PC-3 (cell line): ENCODE measurements around the gene BIRC5. TPM values are rescaled to one million over a fixed set of nuclear protein-coding genes. Genes with fewer than 3 reads are reported as not detected.

ENCODE experiments used
- ATAC-seq: fragments of 200-7000 bp; cut with Tn5 transposase; 2 replicates; pipeline ENCODE4 v1.9.1; 2020; ENCODE audit warnings: mild to moderate bottlenecking, moderate library complexity
- BruUV-seq: library from RNA; stranded (reverse); fragments of 400-500 nt; replicated peaks from 2 replicates; lab custom pipeline; 2021; lab: Mats Ljungman, UMichigan
- CTCF ChIA-PET: fragments of 300-600 bp; sonication (Branson Sonifier 250); formaldehyde crosslinking; loops from one replicate; lab custom pipeline; 2022; ENCODE audit warnings: antibody characterized with exemption; lab: Charles Lee
- POLR2A ChIA-PET: fragments of 300-600 bp; sonication (Branson Sonifier 250); formaldehyde crosslinking; loops from one replicate; lab custom pipeline; 2022; ENCODE audit warnings: antibody characterized with exemption; ENCODE audit not compliant: unreplicated experiment; lab: Charles Lee
- DNase-seq: peaks from one replicate; pipeline ENCODE4 v3.0.0-alpha.2; 2015
- H2AFZ ChIP-seq: fragments of 300-600 bp; sonication (generic); 2 replicates; pipeline ENCODE4 v1.6.0; 2016; ENCODE audit warnings: antibody characterized with exemption, low read length
- H3F3A ChIP-seq: fragments of 300-600 bp; sonication (generic); one replicate; pipeline ENCODE4 v1.6.0; 2017; ENCODE audit warnings: antibody characterized with exemption, low read length, control low read depth, mild to moderate bottlenecking; ENCODE audit not compliant: unreplicated experiment
- H3K27ac ChIP-seq: fragments of 300-600 bp; sonication (generic); 2 replicates; pipeline ENCODE4 v1.5.1; 2016; ENCODE audit warnings: mild to moderate bottlenecking, low read length
- H3K27me3 ChIP-seq: fragments of 300-600 bp; sonication (generic); 2 replicates; pipeline ENCODE4 v1.6.1; 2016; ENCODE audit warnings: low read length, mixed read lengths
- H3K36me3 ChIP-seq: fragments of 300-600 bp; sonication (generic); 2 replicates; pipeline ENCODE4 v1.6.1; 2016; ENCODE audit warnings: low read depth, mixed run types, low read length, mixed read lengths
- H3K4me1 ChIP-seq: fragments of 300-600 bp; sonication (generic); 2 replicates; pipeline ENCODE4 v1.5.1; 2016; ENCODE audit warnings: low read length; ENCODE audit not compliant: insufficient read depth
- H3K4me2 ChIP-seq: fragments of 300-600 bp; sonication (generic); 2 replicates; pipeline ENCODE4 v1.6.0; 2016; ENCODE audit warnings: low read length
- H3K4me3 ChIP-seq: fragments of 300-600 bp; sonication (generic); 2 replicates; pipeline ENCODE4 v1.5.1; 2016; ENCODE audit warnings: mild to moderate bottlenecking, low read length, mixed read lengths
- H3K79me2 ChIP-seq: fragments of 300-600 bp; sonication (generic); 2 replicates; pipeline ENCODE4 v1.6.1; 2017; ENCODE audit warnings: low read length, mixed read lengths
- H3K9ac ChIP-seq: fragments of 300-600 bp; sonication (generic); 2 replicates; pipeline ENCODE4 v1.6.0; 2016; ENCODE audit warnings: mild to moderate bottlenecking, low read length
- H3K9me2 ChIP-seq: fragments of 300-600 bp; sonication (generic); replicated peaks from 2 replicates; pipeline ENCODE4 v1.6.1; 2016; ENCODE audit warnings: mixed run types, low read length, mixed read lengths
- H3K9me3 ChIP-seq: fragments of 300-600 bp; sonication (generic); 2 replicates; pipeline ENCODE4 v1.6.1; 2016; ENCODE audit warnings: low read length, mixed read lengths
- H4K20me1 ChIP-seq: fragments of 300-600 bp; sonication (generic); 2 replicates; pipeline ENCODE4 v1.6.1; 2016; ENCODE audit warnings: low read length, mixed read lengths
- CTCF ChIP-seq: fragments of 300-600 bp; sonication (generic); conservative IDR thresholded peaks from 2 replicates; pipeline ENCODE4 v1.5.1; 2017; ENCODE audit warnings: antibody characterized with exemption, low read depth, mild to moderate bottlenecking, low read length
- EZH2 ChIP-seq: fragments of 300-600 bp; sonication (generic); IDR thresholded peaks from one replicate; pipeline ENCODE4 v1.6.1; 2017; ENCODE audit warnings: antibody characterized with exemption, mild to moderate bottlenecking, low read length; ENCODE audit not compliant: unreplicated experiment
- EZH2phosphoT487 ChIP-seq: fragments of 300-600 bp; sonication (generic); IDR thresholded peaks from 2 replicates; pipeline ENCODE4 v1.6.1; 2018; ENCODE audit warnings: mild to moderate bottlenecking, antibody characterized with exemption, low read length, borderline replicate concordance
- intact Hi-C: fragments of 100-400 bp; cut with micrococcal nuclease; formaldehyde crosslinking; loops from 2 replicates; pipeline ENCODE4 v1.9.0; 2023
- total RNA-seq: library from RNA; depleted of rRNA; stranded (reverse); fragments of >200 nt; gene quantifications from 2 replicates; pipeline ENCODE4 v1.2.3, GENCODE V29; 2014

The BIRC5 gene
- total RNA-seq, 1 experiment from 2014 or later = 304 TPM

DNA sequence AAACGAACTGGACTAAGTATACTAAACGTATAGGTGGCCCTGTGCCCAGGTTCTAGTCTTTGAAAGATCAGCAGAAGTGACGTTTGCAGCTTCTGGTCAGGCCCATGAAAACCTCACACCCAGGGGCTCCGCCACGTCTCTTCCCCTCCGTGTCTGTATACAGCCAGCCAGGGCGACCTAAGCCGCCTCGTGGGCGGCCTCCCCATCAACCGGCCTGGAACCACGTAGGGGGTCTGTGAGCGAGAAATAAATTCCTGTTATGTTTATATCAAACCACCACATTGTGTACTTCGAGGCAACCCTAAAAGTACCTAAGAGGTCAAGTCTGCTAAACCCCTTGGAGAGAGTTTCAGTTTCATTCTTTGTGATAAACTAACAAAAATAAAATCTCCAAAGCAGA lies 34.0 kb upstream of the BIRC5 start:
- DNase-seq (no peak), ATAC-seq (no peak)
- BruUV-seq = no TSS peak
- Histone ChIP-seq H3K27ac (no peak overlapping the region), H3K79me2 (peaks cover 31% of the 10 kb centered on the region), H3K4me1 (peaks cover 4% of the 10 kb centered on the region), H3K27me3 (no peaks in the 10 kb centered on the region), H4K20me1 (peaks cover under 1% of the 10 kb centered on the region; the same call in 1 of the 2 replicates), H3F3A (peaks cover 9% of the 10 kb centered on the region), H3K9ac (no peak overlapping the region), H3K9me3 (no peaks in the 10 kb centered on the region), H3K4me2 (no peak overlapping the region), H3K4me3 (no peak overlapping the region), H3K36me3 (peaks cover 41% of the 10 kb centered on the region), H2AFZ (no peak overlapping the region), H3K9me2 (no peaks in the 10 kb centered on the region)
- intact Hi-C loops = no loop called here
- TF ChIP-seq EZH2 (no peak), EZH2phosphoT487 (no peak), CTCF (no peak)
- ChIA-PET POLR2A (no interaction called here), CTCF (no interaction called here)

- POLR2A ChIA-PET = no interaction called here
- Histone ChIP-seq H3K4me1 (peaks cover 8% of the 10 kb centered on the region), H3K27me3 (no peaks in the 10 kb centered on the region), H3F3A (peaks cover 5% of the 10 kb centered on the region), H3K4me3 (no peak overlapping the region), H3K27ac (no peak overlapping the region), H3K36me3 (peaks cover 41% of the 10 kb centered on the region), H3K9me3 (no peaks in the 10 kb centered on the region), H3K79me2 (peaks cover 36% of the 10 kb centered on the region), H3K4me2 (no peak overlapping the region), H3K9ac (no peak overlapping the region), H3K9me2 (no peaks in the 10 kb centered on the region), H2AFZ (no peak overlapping the region), H4K20me1 (peaks cover 5% of the 10 kb centered on the region; the same call in 1 of the 2 replicates)
- ATAC-seq = no peak
- no TSS peak for BruUV-seq
- DNase-seq = no peak
- intact Hi-C loops = no loop called here
- TF ChIP-seq CTCF (no peak), EZH2phosphoT487 (no peak), EZH2 (no peak)
- CTCF ChIA-PET = no interaction called here
Measured at GRCh38 chr17:78180508-78180907, 33.5 kb upstream of the BIRC5 start.

DNA sequence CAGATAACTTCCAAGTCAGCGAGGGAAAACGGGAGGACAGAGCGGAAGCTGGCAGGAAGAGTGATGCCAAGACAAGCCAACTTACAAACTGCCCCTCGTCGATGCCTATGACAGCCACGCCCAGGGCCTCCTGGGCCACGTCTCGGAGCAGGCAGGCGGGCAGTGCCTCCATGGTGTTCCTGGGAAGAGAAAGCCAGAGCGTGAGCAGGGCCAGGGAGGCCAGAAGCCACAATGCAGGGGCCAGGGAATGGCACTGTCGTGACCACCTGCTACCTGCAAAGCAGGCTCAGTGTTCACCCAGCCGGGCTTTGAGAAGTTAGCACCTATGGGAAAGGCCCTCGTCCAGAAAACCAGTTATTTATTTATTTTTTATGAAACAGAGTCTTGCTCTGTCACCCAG lies 31.5 kb upstream of the BIRC5 start:
- Histone ChIP-seq H3K4me2 (no peak overlapping the region), H3K4me3 (no peak overlapping the region), H3K9ac (no peak overlapping the region), H3K27ac (no peak overlapping the region), H3K9me3 (no peaks in the 10 kb centered on the region), H3K36me3 (peaks cover 33% of the 10 kb centered on the region), H3K9me2 (no peaks in the 10 kb centered on the region), H4K20me1 (peaks cover 13% of the 10 kb centered on the region; the same call in 1 of the 2 replicates), H3K79me2 (peaks cover 51% of the 10 kb centered on the region), H3K4me1 (peaks cover 17% of the 10 kb centered on the region), H2AFZ (no peak overlapping the region), H3K27me3 (no peaks in the 10 kb centered on the region), H3F3A (no peaks in the 10 kb centered on the region)
- BruUV-seq = no TSS peak
- DNase-seq (no peak), ATAC-seq (no peak)
- intact Hi-C loops = no loop called here
- ChIA-PET POLR2A (no interaction called here), CTCF (no interaction called here)
- no peak for TF ChIP-seq EZH2
